GM21390 (cell line): Measurements from ENCODE around the gene ADRM1.

ENCODE experiments used
- ATAC-seq: cut with Tn5 transposase; IDR thresholded peaks from one replicate; pipeline ENCODE4 v1.9.1; 2021; ENCODE audit not compliant: unreplicated experiment

Gene ADRM1

DNA sequence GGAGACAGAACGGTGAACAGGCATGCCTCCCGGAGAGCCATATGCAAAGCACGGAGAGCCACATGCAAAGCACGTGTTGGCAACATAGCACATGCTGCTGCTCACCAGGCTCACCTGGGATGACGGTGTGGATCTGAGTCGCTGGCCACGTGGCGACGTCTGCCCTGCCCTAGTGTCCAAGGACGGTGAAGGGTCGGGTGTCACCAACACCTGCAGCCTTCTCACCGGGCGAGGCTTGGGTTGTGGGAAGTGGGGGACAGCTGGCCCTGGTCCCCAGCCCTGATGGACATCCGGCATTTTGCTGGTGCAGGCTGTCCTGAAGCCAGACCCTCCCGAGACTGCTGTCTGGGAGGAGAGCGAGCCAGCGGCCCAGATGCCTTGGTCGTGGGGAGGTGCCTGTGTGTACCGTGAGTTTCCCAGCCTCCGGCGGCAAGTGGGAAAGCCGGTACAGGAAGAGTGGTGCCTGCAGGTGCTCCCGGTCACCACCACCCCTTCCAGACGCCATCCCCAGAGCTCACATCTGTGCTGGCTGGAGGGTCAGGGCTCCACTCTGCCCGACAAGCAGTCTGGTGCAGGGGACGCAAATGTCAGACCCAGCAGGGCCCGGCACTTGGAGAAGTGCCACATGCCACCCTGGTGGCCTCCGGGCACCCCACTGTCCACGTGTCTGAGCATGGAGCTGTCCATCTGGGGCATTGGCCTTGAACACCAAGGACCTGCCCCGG is 5.9 kb upstream of the ADRM1 start:
- no peak for ATAC-seq

- no peak for ATAC-seq
Measured at GRCh38 chr20:62297449-62298227, 5.2 kb upstream of the ADRM1 start.

DNA sequence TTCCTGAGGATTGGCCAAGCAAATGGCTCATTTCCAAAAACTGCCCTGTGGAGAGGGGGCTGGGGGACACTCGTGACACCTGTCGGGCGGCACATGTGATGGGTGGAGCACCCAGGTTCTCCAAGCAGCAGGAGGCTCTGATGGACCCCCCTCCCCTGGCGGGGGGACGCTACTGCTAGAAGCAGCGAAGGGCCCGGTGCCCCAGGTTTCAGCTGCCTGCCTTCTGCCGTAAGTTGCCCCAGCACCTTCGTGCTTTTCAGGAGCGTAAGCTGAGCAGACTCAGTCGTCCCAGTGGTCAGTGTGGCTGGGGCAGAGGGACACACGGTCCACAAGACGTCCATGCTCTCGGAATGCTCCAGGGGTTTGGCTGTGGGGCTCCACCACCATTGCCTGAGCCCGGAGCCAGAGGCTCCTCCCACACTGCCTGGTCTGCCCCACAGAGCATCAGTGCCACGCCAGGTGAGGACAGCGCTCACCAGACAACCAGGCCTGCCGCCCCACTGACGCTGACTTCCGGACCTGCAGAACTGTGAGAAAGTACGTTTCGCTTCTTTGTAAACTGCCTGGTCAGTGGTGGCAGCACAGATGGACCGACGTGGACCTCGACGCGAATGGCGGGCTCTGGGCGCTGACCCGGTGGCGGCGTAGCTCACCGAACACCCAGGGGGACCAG is 4.1 kb upstream of the ADRM1 start:
- ATAC-seq = no peak

DNA sequence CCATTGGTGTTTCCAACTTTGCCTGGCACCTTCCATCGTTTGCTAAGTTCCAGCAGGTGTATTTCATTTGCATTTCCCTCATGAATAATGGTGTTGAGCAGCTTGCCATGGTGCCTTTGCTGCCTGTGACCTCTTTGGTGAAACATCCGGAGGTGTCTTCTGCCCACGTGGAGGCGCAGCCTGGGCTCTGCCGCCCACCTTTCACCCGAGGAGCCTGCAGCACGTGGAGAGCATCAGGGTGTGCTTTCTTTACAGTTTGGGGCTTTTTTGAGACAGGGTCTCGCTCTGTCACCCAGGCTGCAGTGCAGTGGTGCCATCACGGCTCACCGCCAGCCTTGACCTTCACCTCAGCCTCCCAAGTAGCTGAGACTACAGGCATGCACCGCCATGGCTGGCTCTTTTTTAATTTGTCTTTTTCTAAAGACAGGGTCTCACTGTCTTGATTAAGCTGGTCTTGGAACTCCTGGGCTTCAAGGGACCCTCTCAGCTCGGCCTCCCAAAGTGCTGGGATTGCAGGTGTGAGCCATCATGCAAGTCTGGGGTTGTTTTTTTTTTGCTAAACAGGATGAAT is 3.0 kb upstream of the ADRM1 start:
- ATAC-seq = no peak

DNA sequence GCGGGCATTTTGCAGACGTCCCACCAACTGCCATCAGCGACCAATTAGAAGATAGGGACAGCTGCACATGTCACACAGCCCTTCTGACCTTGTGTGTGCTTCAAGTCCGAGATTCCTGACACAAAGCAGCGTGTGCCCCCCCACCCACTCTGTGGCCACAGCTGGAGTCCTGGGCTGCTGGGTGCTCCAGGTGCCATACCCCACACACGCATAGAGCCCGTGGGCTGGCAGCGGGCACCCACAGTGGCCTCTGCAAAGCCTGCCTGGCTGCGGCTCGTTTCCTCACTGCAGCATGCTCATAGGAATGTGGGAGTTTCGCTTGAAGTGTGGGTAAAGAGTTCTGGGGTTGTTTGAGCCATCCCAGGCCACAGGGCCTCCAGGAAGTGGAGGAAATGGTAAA is 2.5 kb upstream of the ADRM1 start:
- ATAC-seq = no peak

DNA sequence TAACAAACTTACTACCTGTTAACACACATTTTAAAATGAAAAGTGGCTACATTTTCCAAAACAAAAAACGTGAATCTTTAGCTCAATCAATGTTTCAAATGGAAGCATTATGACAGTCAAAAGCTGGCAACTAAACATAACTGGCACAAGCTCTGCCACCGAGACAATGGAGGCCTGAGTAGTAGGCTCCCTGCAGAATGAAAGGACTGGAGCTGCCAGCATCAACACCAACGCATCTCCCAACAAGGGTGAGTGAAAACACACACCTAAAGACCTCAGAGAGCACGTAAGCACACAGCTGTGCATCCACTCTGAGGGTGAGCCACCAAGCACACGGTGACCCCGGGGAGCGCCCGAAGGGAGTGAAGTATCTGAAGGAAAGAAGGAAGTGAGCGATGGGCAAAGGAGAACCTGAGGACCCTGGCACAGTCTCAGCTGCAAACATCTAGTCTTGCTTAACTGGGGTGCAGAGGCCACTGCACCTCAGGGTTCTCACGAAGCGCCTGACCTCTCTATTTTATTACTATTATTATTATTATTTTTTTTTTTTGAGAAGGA is 1.6 kb upstream of the ADRM1 start:
- no peak for ATAC-seq

DNA sequence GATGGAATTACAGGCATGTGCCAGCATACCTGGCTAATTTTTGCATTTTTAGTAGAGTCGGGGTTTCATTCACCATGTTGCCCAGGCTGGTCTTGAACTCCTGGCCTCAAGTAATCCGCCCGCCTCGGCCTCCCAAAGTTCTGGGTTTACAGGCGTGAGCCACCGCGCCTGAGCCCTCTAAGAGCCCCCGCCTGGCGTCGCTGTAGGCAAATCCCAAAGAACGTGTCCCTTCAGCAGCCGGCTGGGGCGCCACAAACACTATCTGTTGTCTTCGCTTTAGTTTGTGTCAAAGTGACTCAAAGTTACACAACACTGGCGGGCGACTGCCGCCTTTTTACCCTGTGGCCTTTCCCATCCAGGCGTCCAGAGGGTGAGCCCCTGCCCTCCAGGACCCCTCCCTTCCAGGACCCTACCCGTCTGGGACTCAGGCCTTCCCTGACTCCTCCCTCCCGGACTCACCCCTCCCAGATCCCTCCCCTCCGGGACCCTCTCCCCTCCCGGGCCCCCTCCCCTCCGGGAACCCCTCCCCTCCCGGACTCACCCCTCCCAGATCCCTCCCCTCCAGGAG is 940 bp upstream of the ADRM1 start:
- ATAC-seq = peak; percentile 30

- no peak for ATAC-seq
Measured at GRCh38 chr20:62303062-62303339, 204 bp downstream of the ADRM1 start.

GRCh38 chr20:62303340-62304226 is 786 bp downstream of the ADRM1 start:
- no peak for ATAC-seq

DNA sequence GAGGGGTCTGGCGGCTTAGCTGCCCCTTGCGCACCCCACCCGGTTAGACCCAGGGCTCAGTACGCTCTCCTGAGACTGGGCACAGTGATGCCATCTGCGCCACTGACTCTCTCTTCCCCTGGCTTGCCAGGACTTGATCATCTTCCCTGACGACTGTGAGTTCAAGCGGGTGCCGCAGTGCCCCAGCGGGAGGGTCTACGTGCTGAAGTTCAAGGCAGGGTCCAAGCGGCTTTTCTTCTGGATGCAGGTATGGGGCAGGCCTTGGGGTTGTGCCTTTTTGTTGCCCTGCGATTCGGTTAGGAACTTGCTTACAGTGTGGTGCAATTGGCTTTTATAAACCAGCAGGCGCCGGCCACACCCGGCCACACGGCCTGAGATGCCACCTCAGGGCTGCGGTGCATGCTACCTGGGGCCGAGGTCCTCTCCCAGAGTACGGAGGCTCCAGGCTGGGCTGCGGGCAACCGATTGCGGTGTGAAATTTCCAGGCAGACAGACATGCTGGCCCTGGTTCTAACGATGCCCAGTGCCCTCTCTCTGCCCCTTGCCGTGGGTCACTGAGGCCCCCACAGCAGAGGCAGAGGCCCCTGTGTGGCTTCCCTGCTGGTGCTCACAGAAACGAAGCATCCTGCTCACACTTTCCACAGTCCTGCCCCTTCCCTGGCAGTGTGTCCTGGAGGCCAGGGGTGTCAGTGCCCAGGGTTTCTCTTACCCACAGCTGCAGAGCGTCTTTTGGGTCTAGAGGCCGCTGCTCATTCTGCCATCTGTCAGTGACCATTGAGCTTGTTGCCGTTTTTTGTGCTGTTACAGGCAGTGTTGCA is 1.7 kb downstream of the ADRM1 start:
- ATAC-seq = no peak

GRCh38 chr20:62305149-62305764 is 2.5 kb downstream of the ADRM1 start:
- no peak for ATAC-seq

GRCh38 chr20:62305765-62306413 is 3.1 kb downstream of the ADRM1 start:
- ATAC-seq = no peak

DNA sequence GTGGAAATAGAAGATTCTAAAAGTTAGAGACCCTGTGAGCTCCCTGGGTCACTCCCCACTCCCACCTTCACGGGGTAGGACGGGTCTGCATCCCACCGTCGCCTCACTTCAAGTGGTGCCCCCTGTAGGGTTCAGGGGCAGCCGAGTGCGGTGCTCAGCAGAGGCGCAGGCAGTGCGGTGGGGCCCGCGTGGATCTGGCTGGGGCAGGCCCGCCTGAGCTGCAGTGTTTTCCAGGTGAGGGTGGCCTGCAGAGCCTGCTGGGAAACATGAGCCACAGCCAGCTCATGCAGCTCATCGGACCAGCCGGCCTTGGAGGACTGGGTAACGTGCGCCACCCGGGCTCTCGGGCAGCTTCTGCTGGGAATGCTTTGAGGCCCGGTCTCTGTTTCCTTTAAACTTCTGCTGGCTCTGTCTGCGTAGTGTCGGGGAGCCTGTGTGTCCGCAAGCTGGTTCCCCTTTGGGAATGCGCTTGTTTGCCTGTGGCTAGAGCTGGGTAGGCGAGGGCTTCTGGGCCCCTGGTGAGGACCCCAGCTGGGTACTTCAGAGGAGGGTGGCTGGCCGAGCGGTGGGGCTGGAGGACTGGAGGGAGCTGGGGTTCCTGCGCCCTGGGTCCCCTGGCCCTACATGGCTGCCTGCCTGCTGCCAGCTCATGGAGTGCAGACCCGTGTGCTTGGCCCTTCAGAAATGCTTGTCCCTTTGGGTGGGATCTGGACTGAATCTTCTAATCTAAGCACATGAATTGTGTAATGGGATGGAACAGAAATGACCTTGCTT is 3.8 kb downstream of the ADRM1 start:
- ATAC-seq = no peak

- ATAC-seq = no peak
Measured at GRCh38 chr20:62307226-62308101, 4.7 kb downstream of the ADRM1 start.

GRCh38 chr20:62308102-62308822 is 5.5 kb downstream of the ADRM1 start:
- ATAC-seq = no peak
